Fibroblast of peridontal ligament (primary cell): Measurements from ENCODE around the gene CARD8.
"Not testable (repeated sequence)": the region's sequence is repeated elsewhere in the genome, so short reads cannot be mapped to it uniquely, and the experiment has no call there.

Source experiments
- DNase-seq: peaks from one replicate; pipeline ENCODE4 v3.0.0-alpha.2; 2010; ENCODE audit errors: extremely low read depth

Gene CARD8

DNA sequence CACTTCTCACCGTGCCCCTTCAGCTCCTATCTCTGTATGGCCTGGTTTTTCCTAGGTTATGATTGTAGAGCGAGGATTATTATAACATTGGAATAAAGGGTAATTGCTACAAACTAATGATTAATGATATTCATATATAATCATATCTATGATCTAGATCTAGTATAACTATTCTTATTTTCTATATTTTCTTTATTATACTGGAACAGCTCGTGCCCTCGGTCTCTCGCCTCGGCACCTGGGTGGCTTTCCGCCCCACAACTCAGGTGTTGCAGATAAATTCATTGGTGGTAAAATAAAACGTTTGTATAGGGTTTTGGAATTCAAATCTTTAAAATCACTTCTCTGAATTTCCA, 4.6 kb upstream of the CARD8 start:
- not testable (repeated sequence) for DNase-seq

DNA sequence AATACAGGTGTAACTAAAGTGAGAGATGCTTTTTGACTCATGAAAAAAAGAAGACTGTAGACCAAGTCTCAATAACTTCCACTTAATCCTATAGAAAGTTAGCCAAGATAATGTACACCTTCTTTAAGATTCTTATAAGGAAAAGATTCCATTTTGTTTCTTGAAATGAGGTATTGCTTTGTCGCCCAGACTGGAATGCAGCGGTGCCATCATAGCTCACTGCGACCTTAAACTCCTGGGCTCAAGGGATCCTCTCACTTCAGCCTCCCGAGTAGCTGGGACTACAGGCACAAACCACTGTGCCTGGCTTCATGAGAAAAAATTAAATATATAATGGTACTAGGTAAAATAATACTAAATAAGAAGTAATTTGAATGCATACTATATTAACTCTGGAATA, 3.3 kb upstream of the CARD8 start:
- not testable (repeated sequence) for DNase-seq

DNA sequence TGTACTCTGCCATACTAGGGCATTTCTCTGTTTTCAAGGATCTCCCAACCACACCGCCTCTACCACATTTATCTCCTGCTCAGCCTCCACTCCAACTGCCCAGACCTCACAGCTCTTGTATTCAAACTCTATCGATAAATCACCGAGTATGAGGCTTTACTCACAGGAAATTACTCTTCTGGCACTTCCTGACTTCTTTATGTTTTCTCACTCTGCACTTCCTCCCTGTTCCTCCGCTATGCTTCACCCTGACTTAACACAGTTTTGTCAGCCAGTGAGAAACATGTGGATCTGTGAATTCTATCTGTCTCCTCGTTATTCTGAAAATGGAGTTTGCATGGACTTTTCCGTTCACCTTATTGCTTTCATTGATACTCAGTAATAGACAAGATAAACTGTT, 2.6 kb upstream of the CARD8 start:
- DNase-seq = no peak

DNA sequence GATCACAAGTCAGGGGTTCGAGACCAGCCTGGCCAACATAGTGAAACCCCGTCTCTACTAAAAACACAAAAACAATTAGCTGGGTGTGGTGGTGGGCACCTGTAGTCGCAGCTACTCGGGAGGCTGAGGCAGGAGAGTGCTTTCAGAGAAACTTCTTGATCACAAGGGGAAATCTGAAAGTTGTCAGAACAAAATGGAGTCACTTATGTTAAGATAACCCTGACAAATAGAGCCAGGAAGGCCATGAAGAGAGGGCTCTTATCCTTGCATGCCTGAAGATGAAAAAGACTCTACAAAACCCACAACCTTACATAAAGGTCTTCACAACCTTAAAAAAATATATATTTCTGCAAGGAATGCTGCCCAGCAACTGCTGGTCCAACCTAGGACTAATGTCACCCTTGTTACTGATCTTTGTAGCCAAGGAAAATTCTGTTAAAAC, 1.2 kb downstream of the CARD8 start:
- no peak for DNase-seq

DNA sequence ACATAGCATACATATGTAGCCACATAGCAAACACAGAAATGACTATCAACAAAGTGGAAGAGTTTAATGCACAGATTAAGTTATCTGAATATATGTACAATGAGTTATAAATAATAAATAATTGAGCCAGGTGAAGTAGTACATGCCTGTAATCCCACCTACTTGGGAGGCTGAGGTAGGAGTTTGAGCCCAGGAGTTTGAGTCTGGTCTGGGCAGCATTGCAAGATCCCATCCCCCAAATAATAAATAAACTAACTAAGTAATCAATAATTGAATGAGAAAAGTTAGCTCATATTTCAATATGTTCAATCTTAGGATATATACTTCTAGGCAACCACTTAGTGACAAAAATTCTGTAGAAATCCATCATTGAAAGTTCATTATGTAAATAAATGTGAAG, 1.7 kb downstream of the CARD8 start:
- no peak for DNase-seq

DNA sequence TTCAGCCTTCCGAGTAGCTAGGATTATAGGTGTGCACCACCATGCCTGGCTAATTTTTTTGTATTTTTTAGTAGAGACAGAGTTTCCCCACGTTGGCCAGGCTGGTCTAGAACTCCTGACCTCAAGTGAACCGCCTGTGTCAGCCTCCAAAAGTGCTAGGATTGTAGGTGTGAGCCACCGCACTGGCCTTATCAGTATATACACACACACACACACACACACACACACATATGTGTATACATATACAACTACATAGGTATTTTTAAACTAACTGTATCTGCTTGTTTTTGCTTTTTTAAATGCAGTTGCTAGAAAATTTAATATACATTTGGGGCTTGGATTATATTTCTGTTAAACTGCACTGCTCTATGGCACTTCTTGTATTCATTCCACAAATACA, 3.1 kb downstream of the CARD8 start:
- DNase-seq = no peak

DNA sequence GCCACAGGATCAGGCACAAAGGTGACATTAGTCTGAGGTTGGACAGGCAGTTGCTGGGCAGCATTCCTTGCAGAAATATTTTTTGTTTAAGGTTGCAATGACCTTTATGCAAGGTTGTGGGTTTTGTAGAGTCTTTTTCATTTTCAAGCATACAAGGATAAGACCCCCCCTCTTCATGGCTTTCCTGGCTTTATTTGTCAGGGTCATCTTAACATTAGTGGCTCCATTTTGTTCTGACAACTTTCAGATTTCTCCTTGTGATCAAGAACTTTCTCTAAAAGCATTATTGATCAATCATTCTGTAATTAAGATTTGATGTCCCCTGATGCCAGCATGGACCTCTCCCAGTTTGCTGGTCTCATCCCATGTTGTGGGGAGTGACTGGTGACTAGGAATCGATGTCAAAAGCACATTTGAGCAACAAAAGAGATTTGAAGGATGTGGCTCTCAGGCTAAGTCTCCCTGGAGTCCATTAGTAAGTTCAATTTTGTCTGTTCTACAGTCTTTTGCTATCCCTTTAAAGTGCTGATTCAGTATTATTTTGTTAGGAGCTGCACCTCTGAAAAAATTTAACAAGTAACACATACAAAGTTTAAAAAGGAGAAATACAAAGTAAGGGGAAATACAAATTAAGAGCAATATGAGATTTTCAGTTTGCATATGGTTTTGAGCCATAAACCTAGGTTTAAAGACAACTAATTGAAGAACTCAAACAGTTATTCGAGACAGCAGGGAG, 5.3 kb downstream of the CARD8 start:
- DNase-seq = no peak

DNA sequence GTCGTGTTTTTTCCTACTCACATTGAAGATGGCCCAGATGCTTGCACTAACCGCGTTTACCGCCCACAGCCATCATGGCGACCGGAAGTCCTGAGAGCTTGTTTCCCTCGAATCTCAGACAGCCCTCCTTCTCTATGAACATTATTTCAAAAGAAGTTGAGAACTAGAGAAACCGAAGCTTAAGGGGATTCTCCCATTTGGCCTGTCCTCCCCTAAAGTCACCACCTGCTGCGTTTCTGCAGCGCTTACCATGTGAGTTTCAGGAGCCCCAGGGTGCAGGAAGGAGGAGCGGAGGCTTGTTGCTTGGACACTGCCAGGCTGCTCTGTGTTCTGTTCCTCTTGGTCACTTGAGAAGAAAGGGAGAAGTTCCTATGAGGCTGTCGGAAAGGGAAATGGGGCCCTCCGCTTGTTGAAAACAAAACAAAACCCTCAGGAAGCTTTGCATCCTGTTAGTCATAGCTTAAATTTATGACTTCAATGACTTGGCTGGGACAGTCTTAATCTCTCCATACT, 6.2 kb downstream of the CARD8 start:
- DNase-seq = no peak

DNA sequence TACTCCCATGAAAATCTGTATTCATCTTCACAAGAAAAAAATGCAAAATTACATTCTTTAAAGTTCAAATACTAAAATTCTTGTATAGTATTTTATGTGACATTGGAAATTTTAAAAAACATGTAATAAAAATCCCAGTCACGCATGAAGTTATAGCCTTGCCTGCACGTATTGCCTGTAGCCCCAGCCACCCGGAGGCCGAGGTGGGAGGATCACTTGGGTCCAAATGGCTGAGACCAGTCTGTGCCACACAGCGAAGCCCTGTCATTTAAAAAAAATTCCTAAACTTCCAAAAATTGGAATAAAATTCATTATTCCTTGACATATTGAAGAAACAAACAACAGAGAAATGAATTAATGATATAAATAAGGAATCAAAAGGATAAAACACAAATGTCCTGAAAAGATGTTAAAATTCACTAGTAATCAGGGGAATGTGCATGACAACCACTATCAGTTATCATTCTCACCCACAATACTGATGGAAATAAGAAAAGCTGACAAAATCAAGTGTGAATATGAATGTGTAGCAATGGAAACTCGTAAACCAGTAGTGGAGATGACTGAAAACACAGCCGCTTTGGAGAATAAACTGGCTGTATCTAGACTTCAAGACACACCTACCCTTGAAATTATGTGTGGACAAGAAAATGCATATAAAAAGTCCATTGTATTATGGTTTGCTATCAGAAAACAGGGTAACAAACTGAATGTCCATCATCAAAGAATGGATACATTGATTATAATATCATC, 7.5 kb downstream of the CARD8 start:
- no peak for DNase-seq

DNA sequence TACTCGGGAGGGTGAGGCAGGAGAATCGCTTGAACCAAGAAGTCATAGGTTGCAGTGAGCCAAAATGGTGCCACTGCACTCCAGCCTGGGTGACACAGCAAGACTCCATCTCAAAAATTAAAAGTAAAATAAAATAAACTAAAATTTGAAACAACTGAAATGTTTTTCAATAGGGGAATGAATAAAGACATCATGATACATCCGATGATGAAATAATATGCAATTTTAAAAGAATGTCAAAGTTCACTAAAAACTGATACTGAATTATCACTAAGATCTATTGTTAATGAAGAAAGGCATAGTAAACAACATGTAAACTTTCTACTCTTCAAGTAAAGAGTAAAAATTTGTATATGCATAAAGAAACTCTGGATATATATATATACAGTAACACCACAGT, 8.5 kb downstream of the CARD8 start:
- no peak for DNase-seq

DNA sequence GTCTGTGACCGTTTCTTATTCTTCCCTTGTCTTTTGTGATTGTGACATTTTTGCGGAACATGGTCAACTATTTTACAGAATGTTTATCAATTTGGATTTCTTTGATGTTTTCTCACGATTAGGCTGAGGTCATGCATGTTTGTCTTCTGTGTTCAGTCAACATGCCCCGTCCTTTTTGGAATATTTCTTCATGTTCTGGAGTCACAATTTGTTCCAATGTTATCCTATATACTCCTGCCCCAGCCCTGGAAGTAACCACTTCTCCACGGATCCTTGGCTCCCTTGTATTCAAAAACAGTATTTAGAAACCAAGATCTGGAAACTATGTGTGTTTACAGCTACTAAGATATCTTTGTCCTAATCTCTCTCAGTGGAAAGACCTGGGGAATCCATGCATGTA, 9.6 kb downstream of the CARD8 start:
- DNase-seq = no peak

DNA sequence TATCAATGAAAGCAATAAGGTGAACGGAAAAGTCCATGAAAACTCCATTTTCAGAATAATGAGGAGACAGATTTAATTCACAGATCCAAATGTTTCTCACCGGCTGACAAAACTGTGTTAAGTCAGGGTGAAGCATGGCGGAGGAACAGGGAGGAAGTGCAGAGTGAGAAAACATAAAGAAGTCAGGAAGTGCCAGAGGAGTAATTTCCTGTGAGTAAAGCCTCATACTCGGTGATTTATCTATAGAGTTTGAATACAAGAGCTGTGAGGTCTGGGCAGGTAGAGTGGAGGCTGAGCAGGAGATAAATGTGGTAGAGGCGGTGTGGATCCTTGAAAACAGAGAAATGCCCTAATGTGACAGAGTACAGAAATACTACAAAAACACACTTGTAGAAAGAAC, 11.4 kb downstream of the CARD8 start:
- DNase-seq = no peak

DNA sequence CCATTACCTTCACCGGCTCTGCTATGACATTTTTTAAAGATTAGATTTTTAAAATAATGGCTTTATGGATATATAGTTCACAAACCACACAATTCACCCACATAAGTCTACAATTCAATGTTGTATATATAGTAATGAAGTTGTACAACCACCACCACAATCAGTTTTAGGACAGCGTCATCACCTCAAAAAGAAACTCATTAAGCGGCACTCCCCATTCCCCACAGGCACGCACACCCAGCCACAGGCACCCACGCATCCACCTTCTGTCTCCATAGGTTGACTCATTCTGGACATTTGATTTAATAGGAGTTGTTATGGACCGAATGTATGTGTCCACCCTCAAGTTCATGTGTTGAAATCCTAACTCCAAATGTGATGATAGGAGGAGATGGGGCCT, 13.9 kb downstream of the CARD8 start:
- DNase-seq = not testable (repeated sequence)

DNA sequence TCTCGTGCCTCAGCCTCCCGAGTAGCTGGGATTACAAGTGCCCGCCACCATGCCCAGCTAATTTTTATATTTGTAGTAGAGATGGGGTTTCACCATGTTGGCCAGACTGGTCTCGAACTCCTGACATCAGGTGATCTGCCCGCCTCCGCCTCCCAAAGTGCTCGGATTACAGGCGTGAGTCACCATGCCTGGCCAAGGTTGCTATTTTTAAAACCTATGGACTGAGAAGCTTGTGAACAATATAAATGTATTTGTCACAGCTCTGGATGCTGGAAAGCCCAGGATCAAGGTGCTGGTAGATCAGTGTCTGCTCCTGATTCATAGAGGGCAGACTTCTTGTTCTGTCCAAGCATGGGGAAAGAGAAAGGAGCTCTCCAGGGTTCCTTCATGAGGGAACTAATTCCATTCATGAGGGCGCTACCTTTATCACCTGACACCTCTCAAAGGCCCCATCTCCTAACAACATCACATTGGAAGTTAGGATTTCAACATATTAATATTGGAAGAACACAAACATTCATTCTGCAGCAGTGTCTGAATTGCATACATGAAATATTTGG, 16.1 kb downstream of the CARD8 start:
- no peak for DNase-seq

DNA sequence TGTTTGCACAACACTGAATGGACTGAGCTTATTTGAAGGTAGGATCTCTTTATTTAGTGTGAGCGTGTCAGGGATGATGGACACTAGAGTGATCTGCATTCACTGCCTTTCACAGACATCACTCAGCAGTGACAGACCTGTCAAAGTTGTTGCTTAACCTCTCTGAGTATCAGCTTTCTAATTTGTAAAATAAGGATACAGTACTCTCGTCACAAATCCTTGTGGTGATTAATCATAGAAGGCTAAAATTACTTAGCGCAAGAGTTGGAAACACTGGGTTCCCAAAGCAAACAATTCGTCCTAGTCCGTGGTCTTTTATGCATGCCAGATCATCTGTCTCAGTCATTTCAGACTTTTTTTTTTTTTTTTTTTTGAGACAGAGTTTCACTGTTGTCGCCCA, 16.6 kb downstream of the CARD8 start:
- no peak for DNase-seq

DNA sequence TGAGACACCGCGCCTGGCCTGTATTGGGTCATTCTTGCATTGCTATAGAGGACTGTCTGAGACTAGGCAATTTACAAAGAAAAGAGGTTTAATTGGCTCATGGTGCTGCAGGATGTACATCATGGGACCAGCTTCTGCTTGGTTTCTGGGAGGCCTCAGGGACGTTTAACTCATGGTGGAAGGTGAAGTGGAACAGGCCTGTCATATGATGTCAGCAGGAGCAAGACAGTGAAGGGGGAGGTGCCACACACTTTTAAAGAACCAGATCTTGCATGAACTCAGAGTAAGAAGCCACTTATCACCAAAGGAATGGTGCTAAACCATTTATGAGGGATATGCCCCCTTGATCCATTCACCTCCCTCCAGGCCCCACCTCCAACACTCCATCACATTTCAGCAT, 18.7 kb downstream of the CARD8 start:
- no peak for DNase-seq

DNA sequence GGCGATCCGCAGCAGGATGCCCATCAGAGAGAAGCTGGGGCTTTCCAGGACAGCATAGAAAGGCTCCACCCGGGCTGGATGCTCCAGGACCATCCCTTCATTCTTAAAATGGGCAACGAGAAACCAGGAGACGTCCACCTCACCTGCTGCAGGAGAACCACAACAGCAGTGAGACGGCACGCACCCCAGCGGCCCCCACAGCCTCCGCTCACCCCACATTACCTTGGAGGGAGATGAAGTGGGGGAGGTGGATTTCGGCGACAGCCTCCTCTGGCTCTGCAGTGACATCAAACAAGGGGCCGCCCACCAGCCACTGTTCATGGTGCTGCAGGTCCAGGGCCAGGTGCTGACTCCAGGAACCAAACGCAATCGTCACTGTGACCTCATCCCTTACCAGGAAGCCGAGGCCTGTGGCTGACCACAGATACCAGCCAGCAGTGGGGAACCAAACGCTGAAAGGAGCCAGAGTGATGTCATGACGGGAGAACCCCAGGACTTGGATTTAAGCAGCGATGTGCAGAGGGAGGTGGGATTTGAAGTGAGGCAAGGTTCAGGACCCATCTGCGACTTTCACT, 25.1 kb downstream of the CARD8 start:
- DNase-seq = no peak

DNA sequence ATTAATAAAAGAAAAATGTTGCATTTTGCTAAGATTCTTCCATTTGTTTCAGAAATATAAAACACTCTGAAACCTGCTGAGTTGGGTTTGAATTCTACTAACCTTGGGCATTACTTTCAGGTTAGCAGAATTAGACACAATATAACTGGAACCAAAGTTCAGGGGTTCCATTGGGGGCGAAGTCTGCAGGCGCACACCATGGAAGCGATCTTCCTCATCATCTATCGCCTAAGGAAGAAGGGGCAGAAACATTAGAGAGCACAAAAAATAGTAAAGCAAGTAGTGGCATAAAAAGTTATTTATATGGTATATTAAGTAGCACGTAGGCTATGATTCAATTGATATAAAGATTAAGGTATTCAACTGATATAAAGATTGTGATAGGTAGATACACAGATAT, 34.1 kb downstream of the CARD8 start:
- no peak for DNase-seq

DNA sequence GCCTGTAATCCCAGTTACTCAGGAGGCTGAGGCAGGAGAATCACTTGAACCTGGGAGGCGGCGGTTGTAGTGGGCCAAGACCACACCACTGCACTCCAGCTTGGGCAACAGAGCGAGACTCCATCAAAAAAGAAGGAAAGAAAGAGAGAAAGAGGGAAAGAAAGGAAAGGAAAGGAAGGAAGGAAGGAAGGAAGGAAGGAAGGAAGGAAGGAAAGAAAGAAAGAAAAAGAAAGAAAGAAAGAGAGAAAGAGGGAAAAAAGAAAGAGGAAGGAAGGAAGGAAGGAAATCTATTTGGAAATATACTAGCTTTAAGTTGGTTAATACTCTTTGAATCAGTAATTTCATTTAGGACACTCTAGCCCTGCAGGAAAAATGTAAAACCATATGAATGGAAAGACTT, 34.9 kb downstream of the CARD8 start:
- not testable (repeated sequence) for DNase-seq

DNA sequence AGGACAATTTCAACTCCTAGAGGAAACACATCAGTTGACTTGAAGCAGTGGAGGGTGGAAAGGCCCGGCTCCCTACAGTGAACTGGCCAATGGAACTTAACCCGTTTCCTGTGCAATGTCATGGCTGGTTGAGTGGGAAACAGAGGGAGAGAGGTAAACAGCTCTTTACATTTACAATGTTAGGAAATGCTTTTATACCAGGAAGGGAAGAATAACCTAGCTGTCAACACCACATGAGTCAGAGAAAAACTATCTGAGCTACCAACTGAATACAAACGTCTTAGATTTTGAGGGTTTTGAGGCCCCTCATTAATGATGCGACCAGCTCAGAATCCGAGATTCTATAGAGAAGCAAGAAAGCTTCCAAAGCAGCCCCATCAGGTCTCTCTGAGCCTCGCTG, 36.7 kb downstream of the CARD8 start:
- no peak for DNase-seq

DNA sequence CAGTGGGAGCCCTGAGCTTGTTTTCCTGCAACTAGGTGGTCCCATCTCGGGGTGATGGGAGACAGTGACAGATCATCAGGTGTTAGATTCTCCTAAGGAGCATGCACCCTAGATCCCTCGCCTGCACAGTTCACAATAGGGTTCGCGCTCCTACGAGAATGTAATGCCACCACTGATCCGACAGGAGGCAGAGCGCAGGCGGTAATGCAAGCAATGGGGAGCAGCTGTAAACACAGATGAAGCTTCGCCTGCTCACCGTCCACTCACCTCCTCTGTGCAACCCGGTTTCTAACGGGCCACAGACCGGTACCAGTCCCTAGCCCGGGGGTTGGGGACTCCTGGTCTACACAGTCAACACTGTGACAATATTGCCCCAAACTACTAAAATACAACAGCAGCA, 38.8 kb downstream of the CARD8 start:
- DNase-seq = no peak

DNA sequence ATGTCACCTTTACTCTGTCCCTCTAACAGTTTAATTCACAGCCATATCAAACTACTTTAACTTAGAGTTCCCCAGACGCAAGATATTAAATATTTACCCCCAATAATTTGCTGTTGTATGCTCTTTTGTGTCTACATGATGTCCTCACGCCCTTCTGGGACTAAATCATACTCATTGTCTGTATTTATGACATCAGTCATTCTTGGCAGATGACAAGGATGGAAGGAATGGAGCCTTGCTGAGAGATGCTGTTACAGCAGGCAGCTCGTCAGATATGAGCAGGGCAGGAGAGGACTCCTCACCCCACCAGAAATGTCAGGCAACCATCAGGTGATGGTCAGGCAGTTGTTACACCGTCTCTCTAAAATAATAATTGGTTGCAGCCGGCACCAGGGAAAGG, 41.8 kb downstream of the CARD8 start:
- DNase-seq = no peak

DNA sequence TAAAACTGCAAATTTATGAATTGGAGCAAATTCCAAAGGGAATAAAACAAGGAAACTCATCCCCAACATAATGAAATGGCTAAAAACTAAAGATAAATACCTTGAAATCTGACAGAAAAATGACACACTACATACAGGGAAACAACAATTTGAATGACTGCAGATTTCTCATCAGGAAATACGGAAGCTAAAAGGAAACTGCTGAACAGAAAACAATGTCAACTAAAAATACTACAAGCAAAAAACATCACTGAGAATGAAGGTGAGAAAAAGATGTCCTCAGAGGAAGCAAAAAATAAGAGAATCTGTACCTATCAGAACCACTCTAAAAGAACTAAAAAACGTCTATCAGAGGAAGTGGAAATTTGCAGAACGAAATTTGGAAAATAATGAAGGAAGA, 45.7 kb downstream of the CARD8 start:
- DNase-seq = no peak
